ENCODE measurements around the gene STPG4. TPM values are rescaled to one million over a fixed set of nuclear protein-coding genes. Genes with fewer than 3 reads are reported as not detected.

Gene STPG4
- total and polyA plus RNA-seq, 7 experiments from 2014 or later = 0.24 to 0.95 (median 0.73) TPM; not detected in 4

GRCh38 chr2:47072728-47073191, 82.3 kb downstream of the STPG4 start:
- peaks cover 0 to 18% (median 0%) of the 10 kb centered on the region in 3 experiments for H3K36me3 ChIP-seq (ENCODE audit: control insufficient read depth in 2 of 3, insufficient read depth in 3 of 3, low read length in 3 of 3)
- H3K4me3 ChIP-seq (ENCODE audit: low read length) = no peak overlapping the region
- peaks cover 0 to 14% (median 4%) of the 10 kb centered on the region in 5 donors for H3K36me3 Mint-ChIP-seq
- intact Hi-C loops (cut with micrococcal nuclease) = no loop called here
- H3K4me1 ChIP-seq (ENCODE audit: control insufficient read depth in 2 of 2, insufficient read depth in 2 of 2, low read length in 2 of 2) = peaks cover 25 to 27% of the 10 kb centered on the region in 2 donors
- H3K4me1 Mint-ChIP-seq = peaks cover 21 to 43% (median 34%) of the 10 kb centered on the region in 7 donors
- H3K27me3 Mint-ChIP-seq = no peaks in the 10 kb centered on the region
- no peaks in the 10 kb centered on the region for H3K27me3 ChIP-seq (ENCODE audit: control insufficient read depth in 2 of 2, insufficient read depth in 2 of 2, low read length in 2 of 2)
- peak overlapping the region in 1 of 10 donors; percentile 54 for H3K4me3 Mint-ChIP-seq
- no peaks in the 10 kb centered on the region for H3K9me3 ChIP-seq (ENCODE audit: control insufficient read depth in 2 of 3, low read length in 3 of 3)
- peak overlapping the region; percentile 0 to 94 (median 90) for H3K27ac Mint-ChIP-seq
- no peak overlapping the region for H3K27ac ChIP-seq (ENCODE audit: low read depth, low read length)
- CTCF ChIA-PET = no interaction called here
- POLR2A ChIA-PET = no interaction called here
- peaks cover 0 to 3% (median 0%) of the 10 kb centered on the region in 11 donors for H3K9me3 Mint-ChIP-seq
- ATAC-seq (peak; percentile 77), DNase-seq (no peak)

DNA sequence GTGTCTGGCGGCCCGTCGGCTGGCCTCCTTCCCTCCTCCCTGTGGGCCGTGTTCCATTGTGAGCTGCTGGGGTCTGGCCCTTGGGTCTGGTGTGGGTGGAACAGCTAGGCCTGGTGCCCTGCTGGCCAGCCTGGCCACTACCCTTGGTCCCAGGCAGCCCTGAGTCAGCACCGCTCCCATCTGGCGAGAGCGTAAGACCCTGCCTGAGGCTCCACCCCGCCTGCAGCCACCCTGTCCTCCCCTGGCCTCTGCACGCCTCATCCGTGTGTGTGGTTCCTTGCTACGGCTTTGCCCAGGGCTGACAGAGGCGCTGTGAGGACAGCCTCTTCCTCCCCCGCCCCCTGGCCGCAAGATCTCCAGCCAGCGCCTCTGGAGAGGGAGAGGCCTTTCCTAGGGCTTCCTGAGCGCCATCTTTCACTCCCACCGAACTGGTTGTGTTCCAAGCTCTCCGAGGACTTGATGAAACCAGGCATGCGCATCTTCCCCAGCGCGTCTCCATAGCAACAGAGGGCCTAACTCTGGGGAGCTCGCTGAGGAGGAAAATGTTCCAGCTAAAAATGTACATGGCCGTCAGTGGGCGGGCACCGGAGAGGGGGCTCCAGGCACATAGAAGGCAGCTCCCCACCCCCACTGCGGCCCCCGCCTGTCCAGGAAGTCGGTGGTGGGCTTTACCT, 83.0 kb downstream of the STPG4 start:
- Histone ChIP-seq H3K36me3 (ENCODE audit: control insufficient read depth in 2 of 3, insufficient read depth in 3 of 3, low read length in 3 of 3) (peaks cover 0 to 22% (median 0%) of the 10 kb centered on the region in 3 experiments), H3K27me3 (ENCODE audit: control insufficient read depth in 2 of 2, insufficient read depth in 2 of 2, low read length in 2 of 2) (no peaks in the 10 kb centered on the region), H3K4me3 (ENCODE audit: low read length) (no peak overlapping the region), H3K4me1 (ENCODE audit: control insufficient read depth in 2 of 2, insufficient read depth in 2 of 2, low read length in 2 of 2) (peaks cover 25 to 27% of the 10 kb centered on the region in 2 donors), H3K9me3 (ENCODE audit: control insufficient read depth in 2 of 3, low read length in 3 of 3) (no peaks in the 10 kb centered on the region), H3K27ac (ENCODE audit: low read depth, low read length) (no peak overlapping the region)
- no peak for DNase-seq
- intact Hi-C loops (cut with micrococcal nuclease) = no loop called here
- Mint-ChIP-seq H3K9me3 (peaks cover 0 to 3% (median 0%) of the 10 kb centered on the region in 11 donors), H3K36me3 (peaks cover 0 to 16% (median 0%) of the 10 kb centered on the region in 5 donors), H3K4me3 (peak overlapping the region in 5 of 10 donors; percentile 58 to 81 (median 72)), H3K4me1 (peaks cover 25 to 47% (median 38%) of the 10 kb centered on the region in 7 donors), H3K27ac (peak overlapping the region; percentile 72 to 97 (median 92)), H3K27me3 (no peaks in the 10 kb centered on the region)
- ChIA-PET CTCF (no interaction called here), POLR2A (no interaction called here)
- peak; percentile 74 for ATAC-seq

DNA sequence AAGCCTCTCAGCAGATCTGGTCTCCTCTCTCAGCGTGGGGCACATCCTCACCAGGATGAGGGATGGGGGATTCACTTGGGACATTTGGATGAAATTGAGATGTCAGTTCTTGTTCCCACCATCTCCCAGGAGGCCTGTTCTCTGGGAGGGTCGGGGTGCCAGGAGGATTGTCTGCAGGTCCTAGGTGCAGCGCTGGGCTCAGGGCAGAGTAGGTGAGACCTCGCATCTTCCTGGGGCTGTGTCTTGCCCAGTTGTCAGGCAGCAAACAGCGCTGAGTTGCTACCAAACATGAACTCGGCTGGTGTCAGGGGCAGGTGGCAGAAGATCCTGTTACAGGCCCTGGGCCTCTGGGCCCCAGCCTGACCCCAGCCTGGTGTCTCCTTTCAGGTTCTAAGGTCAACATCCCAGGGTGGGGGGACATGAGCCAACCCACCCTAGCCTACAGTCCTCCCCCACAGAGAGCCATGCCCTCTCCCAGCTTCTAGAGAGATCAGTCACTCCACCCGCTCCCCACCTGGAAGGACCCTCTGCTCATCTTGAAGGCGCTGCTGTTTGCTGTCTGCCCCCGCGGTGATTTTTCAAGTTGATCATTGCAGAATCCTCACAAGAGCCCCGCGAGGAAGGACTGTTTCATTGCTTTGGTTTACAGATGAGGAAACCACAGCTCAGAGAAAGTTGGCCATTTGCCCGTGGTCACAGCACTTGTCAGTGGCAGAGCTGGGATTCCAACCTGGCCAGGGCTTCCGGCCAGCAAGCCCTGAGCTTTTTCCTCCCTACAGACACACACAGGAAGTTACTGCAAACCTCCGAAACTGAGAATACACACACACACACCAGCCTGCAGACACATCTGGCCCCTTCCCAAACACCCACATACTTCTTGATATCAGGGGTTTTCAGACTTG, 83.9 kb downstream of the STPG4 start:
- H3K4me3 Mint-ChIP-seq = peak overlapping the region; percentile 55 to 81 (median 66)
- H3K9me3 Mint-ChIP-seq = peaks cover 0 to 3% (median 0%) of the 10 kb centered on the region in 11 donors
- ChIA-PET POLR2A (no interaction called here), CTCF (no interaction called here)
- no peak overlapping the region for H3K4me3 ChIP-seq (ENCODE audit: low read length)
- H3K4me1 ChIP-seq (ENCODE audit: control insufficient read depth in 2 of 2, insufficient read depth in 2 of 2, low read length in 2 of 2) = peaks cover 25 to 27% of the 10 kb centered on the region in 2 donors
- H3K36me3 Mint-ChIP-seq = peaks cover 0 to 14% (median 0%) of the 10 kb centered on the region in 5 donors
- H3K27ac Mint-ChIP-seq = peak overlapping the region; percentile 72 to 97 (median 92)
- H3K36me3 ChIP-seq (ENCODE audit: control insufficient read depth in 2 of 3, insufficient read depth in 3 of 3, low read length in 3 of 3) = peaks cover 0 to 25% (median 0%) of the 10 kb centered on the region in 3 experiments
- ATAC-seq = peak; percentile 24
- intact Hi-C loops (cut with micrococcal nuclease) = no loop called here
- peaks cover 25 to 47% (median 38%) of the 10 kb centered on the region in 7 donors for H3K4me1 Mint-ChIP-seq
- DNase-seq = peak in 6 of 9 donors; percentile 16 to 44 (median 33)
- H3K27ac ChIP-seq (ENCODE audit: low read depth, low read length) = peak overlapping the region; percentile 52
- H3K27me3 ChIP-seq (ENCODE audit: control insufficient read depth in 2 of 2, insufficient read depth in 2 of 2, low read length in 2 of 2) = no peaks in the 10 kb centered on the region
- H3K9me3 ChIP-seq (ENCODE audit: control insufficient read depth in 2 of 3, low read length in 3 of 3) = no peaks in the 10 kb centered on the region
- no peaks in the 10 kb centered on the region for H3K27me3 Mint-ChIP-seq

- H3K4me1 Mint-ChIP-seq = peaks cover 25 to 51% (median 39%) of the 10 kb centered on the region in 7 donors
- ATAC-seq (no peak), DNase-seq (no peak)
- H3K9me3 Mint-ChIP-seq = peaks cover 0 to 3% (median 0%) of the 10 kb centered on the region in 11 donors
- peaks cover 0 to 23% (median 0%) of the 10 kb centered on the region in 3 experiments for H3K36me3 ChIP-seq (ENCODE audit: control insufficient read depth in 2 of 3, insufficient read depth in 3 of 3, low read length in 3 of 3)
- ChIA-PET POLR2A (no interaction called here), CTCF (no interaction called here)
- H3K4me3 ChIP-seq (ENCODE audit: low read length) = no peak overlapping the region
- H3K36me3 Mint-ChIP-seq = peaks cover 0 to 15% (median 0%) of the 10 kb centered on the region in 5 donors
- peak overlapping the region in 5 of 10 donors; percentile 6 to 81 (median 39) for H3K4me3 Mint-ChIP-seq
- no peaks in the 10 kb centered on the region for H3K9me3 ChIP-seq (ENCODE audit: control insufficient read depth in 2 of 3, low read length in 3 of 3)
- intact Hi-C loops (cut with micrococcal nuclease) = no loop called here
- H3K27me3 ChIP-seq (ENCODE audit: control insufficient read depth in 2 of 2, insufficient read depth in 2 of 2, low read length in 2 of 2) = no peaks in the 10 kb centered on the region
- H3K27ac ChIP-seq (ENCODE audit: low read depth, low read length) = peak overlapping the region; percentile 52
- peak overlapping the region in 7 of 9 donors; percentile 90 to 97 (median 93) for H3K27ac Mint-ChIP-seq
- H3K4me1 ChIP-seq (ENCODE audit: control insufficient read depth in 2 of 2, insufficient read depth in 2 of 2, low read length in 2 of 2) = peaks cover 25 to 27% of the 10 kb centered on the region in 2 donors
- no peaks in the 10 kb centered on the region for H3K27me3 Mint-ChIP-seq
Observed at GRCh38 chr2:47070155-47070919, 84.8 kb downstream of the STPG4 start.

DNA sequence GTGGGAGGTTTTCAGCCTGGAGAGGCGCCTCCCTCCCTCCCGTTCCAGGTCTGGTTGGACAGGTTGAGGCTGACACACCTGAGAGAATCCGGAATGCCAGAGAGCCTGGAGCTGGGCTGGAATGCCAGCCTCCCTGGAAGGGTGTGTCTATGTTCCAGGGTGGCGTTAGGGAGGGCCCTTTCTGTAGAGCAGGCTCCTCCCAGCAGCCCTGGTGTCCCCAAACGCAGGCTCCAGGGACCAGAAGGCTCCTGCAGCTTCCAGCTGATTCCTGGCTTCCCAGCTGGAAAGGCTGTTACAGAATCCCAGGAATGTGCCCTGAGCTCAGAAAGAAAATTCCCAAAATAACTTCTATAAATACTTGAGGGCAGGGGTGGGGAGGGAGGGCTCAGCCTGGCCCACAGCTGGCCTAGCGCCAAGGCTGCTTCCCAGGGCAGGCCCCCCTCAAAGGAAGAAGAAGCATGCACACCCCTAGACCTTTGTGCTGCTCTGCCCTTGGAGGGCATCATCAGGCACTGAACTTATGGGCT, 85.4 kb downstream of the STPG4 start:
- peak overlapping the region in 3 of 9 donors; percentile 77 to 94 (median 93) for H3K27ac Mint-ChIP-seq
- CTCF ChIA-PET = no interaction called here
- intact Hi-C loops (cut with micrococcal nuclease) = no loop called here

More for the DNA sequence above, 85.4 kb downstream of the STPG4 start:
- no peaks in the 10 kb centered on the region for H3K27me3 Mint-ChIP-seq
- ATAC-seq (no peak), DNase-seq (no peak)
- peaks cover 0 to 14% (median 0%) of the 10 kb centered on the region in 5 donors for H3K36me3 Mint-ChIP-seq
- Histone ChIP-seq H3K36me3 (ENCODE audit: control insufficient read depth in 2 of 3, insufficient read depth in 3 of 3, low read length in 3 of 3) (peaks cover 0 to 21% (median 0%) of the 10 kb centered on the region in 3 experiments), H3K27ac (ENCODE audit: low read depth, low read length) (peak overlapping the region; percentile 52), H3K4me3 (ENCODE audit: low read length) (no peak overlapping the region), H3K9me3 (ENCODE audit: control insufficient read depth in 2 of 3, low read length in 3 of 3) (no peaks in the 10 kb centered on the region), H3K4me1 (ENCODE audit: control insufficient read depth in 2 of 2, insufficient read depth in 2 of 2, low read length in 2 of 2) (peaks cover 25 to 27% of the 10 kb centered on the region in 2 donors), H3K27me3 (ENCODE audit: control insufficient read depth in 2 of 2, insufficient read depth in 2 of 2, low read length in 2 of 2) (no peaks in the 10 kb centered on the region)
- POLR2A ChIA-PET = no interaction called here
- peaks cover 0 to 3% (median 0%) of the 10 kb centered on the region in 11 donors for H3K9me3 Mint-ChIP-seq
- H3K4me1 Mint-ChIP-seq = peaks cover 25 to 51% (median 39%) of the 10 kb centered on the region in 7 donors
- peak overlapping the region in 1 of 10 donors; percentile 34 for H3K4me3 Mint-ChIP-seq
